Activated CD8-positive, alpha-beta memory T cell treated with anti-CD3 and anti-CD28 coated beads for 1 hour (primary cell): Measurements from ENCODE around the gene MTCL1.

ENCODE experiments used
- DNase-seq, 2 donors: peaks; one replicate each; pipeline ENCODE4 v3.0.0-alpha.2; 2020; ENCODE audit warnings: low read depth in 1 of 2; ENCODE audit errors: extremely low read depth in 1 of 2

Gene MTCL1

GRCh38 chr18:8705238-8705960 lies at the start of gene MTCL1:
MTCL1 (plus strand) TSS chr18:8705556; CDS start chr18:8705661, 105 bp downstream.
- no peak for DNase-seq

- DNase-seq = no peak
These were observed 49.1 kb upstream of the MTCL1 start for GRCh38 chr18:8656232-8656631.

- DNase-seq = no peak
These were observed 48.1 kb upstream of the MTCL1 start for GRCh38 chr18:8657050-8657820.

GRCh38 chr18:8657873-8658470 lies 47.4 kb upstream of the MTCL1 start:
- no peak for DNase-seq

DNA sequence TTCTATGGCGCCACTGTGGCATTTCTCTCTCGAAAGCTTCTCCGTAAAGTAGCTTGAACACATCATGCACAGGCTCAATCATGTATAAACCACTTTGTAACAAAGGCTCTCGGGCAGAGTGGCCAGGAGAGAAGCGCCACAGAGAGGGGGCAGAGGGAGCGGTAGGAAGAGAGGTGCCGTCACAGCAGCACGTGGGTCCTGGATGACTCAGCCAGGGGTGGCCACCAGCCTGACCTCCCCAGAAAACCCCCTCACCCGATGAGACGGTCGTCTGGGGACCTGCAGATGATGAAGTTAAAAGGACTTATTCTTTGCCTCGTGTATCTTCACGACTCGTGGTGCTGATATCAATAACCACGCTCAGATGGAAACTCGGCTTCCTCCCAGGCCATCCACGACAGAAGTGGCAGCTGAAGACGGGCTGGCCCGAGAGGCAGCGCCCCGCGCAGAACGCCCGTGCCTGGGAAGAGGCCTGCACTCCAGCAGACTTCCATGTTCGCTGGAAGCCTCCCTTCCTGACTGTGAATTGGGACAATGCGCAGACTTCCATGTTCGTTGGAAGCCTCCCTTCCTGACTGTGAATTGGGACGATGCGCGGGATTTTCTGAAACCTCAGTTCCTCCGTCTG lies 46.4 kb upstream of the MTCL1 start:
- DNase-seq = no peak

DNA sequence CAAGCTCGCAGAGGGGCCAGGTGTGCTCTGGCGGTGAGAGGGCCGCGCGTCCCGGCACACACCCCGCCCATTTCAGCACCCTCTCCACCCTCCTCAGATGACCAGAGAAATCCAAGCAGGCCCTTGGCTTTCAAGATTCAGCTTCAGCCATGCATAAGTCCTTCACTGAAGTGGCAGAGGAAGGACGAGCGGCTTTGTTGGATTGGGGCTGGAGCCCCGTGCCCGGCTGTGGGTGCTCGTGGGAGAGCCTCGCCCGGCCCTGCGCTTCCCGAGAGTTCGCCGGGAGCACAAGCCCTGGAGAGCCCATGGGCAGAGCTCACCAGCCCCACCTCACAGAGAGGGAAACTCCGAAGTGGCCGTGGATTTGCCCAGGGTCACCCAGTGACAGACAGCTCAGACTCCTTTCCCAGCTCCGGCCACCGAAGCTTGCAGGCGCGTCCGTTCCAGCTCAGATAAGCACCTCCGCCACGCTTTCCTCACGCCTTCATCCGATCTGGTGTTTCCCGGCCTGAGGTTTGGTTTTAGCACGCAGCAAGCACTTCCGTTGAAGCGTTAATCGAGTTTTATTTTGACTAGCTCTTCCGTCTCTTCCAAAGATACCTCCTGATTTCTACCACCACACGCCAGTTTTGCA lies 45.6 kb upstream of the MTCL1 start:
- no peak for DNase-seq

DNA sequence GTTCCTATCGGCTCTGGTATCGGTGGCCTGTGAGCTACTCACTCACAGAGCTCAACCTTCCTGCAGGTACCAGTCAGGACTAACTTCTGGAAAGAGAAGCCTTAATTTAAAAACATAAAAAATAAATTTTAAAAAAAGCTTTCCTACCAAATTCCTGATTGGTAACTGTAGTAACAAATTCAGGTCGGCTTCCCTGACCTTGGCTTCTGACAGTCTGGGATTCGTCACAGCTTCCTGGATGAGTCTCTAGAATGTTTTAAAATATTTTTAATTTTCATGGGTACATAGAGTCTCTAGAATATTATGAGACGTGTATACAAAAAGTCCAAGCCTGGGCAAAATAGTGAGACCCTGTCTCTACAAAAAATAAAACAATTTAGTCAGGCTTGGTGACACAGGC lies 45.0 kb upstream of the MTCL1 start:
- DNase-seq = no peak

GRCh38 chr18:8661754-8662559 lies 43.4 kb upstream of the MTCL1 start:
- no peak for DNase-seq

GRCh38 chr18:8662560-8663255 lies 42.6 kb upstream of the MTCL1 start:
- no peak for DNase-seq

GRCh38 chr18:8667846-8668245 lies 37.5 kb upstream of the MTCL1 start:
- no peak for DNase-seq

DNA sequence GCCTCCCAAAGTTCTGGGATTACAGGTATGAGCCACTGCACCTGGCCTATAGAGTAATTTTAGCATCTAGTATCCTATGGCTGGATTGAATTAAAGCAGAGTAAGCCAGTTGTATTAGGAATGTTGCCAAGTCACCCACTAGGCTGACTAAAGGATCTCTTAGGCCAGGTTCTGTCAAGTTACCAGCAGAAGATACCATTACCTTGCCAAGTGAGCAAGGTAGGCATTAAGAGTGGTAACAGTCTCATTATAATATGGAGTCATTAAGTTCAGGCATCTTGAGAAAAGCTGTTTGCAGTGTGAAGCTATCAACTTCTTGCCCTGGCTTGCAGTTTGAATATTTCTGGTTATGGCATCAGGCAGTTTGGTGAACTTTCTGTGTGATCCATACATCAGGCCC lies 37.0 kb upstream of the MTCL1 start:
- no peak for DNase-seq

DNA sequence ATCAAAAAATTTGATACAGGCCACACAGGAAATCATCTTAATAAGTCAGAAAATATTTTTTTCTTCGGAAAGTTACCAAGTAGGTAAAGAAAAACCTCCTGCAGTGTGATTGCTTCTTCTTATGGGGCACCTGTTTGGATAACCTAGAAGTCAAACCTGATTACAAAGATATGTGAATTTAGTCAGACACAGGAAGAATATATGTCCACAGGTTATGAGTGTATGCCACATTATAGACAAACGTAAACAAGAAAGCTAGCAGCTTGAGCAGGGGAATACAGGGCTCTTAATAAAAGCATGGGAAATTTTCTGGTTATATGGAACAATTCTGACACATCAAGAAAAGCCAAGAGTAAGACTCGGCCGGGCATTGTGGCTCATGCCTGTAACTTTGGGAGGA lies 35.8 kb upstream of the MTCL1 start:
- no peak for DNase-seq

DNA sequence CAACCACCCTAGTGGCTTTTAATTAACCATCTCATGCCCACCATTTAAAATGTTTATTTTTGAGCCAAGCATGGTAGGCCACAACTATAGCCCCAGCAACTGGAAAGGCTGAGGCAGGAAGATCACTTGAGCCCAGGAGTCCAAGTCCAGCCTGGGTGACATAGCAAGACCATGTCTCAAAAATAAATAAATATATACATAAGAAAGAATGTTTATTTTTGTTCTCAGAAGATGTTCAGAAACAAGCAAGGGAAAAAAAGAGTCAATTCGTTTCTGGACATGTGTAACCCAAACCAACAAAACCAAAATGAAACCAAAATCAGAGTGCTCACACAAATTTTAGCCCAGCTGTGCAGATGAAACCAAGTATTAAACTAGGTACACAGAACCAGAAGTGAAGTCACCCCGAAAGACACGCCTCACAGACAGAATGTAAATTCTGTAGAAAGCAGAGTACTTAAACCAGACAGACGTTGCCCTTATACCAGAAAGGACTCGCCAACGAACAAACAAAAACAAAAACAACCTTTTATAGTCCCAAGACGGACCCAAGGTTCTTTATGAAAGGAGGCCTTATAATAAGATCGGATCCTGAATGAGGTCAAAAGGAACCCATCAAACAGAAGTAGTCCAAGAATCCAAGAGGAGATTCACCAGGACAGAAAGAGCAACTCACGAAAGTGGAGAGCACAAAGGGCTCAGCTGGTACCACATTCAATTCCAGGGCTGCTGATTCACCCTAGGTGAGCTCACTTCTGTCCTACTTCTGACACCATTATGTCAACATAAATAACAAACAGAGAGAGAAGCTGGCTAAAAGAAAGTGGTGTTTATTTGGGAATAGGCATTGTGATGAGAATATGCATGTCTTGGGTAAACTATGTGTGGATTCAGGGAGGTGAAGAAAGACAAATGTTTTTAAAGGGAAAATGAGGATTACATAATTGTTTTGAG lies 31.8 kb upstream of the MTCL1 start:
- DNase-seq = no peak

- DNase-seq = no peak
These were observed 30.3 kb upstream of the MTCL1 start for GRCh38 chr18:8675057-8675456.

GRCh38 chr18:8681196-8681595 lies 24.2 kb upstream of the MTCL1 start:
- no peak for DNase-seq

GRCh38 chr18:8684577-8684976 lies 20.8 kb upstream of the MTCL1 start:
- no peak for DNase-seq

GRCh38 chr18:8685141-8685913 lies 20.0 kb upstream of the MTCL1 start:
- DNase-seq = no peak

DNA sequence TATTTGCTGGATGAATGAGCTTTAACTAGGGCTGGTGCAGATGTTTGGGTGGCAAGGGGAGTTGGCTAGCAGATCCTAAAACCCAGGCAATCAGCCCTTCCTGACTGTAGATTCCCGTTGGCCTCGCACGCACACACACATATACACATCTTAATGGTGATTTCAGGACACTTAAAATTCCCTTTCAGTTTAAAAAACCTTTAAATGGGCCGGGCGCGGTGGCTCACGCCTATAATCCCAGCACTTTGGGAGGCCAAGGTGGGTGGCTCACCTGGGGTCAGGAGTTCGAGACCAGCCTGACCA lies 19.5 kb upstream of the MTCL1 start:
- no peak for DNase-seq
